Activated CD4-positive, CD25-positive, alpha-beta regulatory T cell (primary cell): ENCODE measurements around the gene CHRNB1.

Experiments used
- DNase-seq, 4 experiments: peaks; one replicate each; lab custom pipeline; 2025; lab: John Stamatoyannopoulos, UW

Gene CHRNB1

DNA sequence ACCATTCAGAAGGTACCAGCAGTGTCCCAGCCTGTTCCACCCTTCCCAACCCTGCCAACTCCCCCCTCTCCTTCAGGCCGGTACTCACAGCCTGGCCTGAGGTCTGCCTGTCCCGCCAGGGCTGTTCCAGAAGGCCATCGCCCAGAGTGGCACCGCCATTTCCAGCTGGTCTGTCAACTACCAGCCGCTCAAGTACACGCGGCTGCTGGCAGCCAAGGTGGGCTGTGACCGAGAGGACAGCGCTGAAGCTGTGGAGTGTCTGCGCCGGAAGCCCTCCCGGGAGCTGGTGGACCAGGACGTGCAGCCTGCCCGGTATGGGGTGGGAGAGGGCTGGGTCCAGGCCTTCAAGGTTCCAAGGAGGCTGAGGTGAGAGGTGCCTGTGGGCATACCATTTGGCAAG is 30.0 kb upstream of the CHRNB1 start:
- DNase-seq, result no peak

DNA sequence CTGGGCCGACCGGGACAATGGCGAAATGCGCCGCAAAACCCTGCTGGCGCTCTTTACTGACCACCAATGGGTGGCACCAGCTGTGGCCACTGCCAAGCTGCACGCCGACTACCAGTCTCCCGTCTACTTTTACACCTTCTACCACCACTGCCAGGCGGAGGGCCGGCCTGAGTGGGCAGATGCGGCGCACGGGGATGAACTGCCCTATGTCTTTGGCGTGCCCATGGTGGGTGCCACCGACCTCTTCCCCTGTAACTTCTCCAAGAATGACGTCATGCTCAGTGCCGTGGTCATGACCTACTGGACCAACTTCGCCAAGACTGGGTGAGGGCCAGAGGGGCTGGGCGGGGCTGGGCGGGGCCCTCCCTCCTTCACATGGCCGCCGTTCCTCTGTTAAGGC is 29.1 kb upstream of the CHRNB1 start:
- DNase-seq, result no peak

DNA sequence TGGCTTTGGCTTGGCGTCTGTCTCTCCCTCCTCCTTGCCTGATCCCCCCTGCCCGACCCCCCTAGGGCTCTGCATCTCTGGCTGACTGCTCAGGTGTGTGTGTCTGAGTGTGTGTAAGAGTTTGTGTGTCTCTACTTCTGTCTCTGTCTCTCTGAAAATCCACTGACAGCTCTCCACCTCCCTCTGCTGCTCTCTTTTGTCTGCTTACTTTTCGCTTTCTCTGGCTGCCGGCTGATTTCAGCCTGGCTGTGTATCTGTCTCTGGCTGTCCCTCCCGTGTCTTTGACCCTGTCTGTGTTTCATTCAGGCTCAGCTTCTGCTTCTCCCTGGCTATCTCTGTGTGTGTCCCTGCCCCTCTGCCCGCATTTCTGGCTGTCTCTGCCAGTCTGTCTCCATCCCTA is 28.5 kb upstream of the CHRNB1 start:
- DNase-seq, result no peak

DNA sequence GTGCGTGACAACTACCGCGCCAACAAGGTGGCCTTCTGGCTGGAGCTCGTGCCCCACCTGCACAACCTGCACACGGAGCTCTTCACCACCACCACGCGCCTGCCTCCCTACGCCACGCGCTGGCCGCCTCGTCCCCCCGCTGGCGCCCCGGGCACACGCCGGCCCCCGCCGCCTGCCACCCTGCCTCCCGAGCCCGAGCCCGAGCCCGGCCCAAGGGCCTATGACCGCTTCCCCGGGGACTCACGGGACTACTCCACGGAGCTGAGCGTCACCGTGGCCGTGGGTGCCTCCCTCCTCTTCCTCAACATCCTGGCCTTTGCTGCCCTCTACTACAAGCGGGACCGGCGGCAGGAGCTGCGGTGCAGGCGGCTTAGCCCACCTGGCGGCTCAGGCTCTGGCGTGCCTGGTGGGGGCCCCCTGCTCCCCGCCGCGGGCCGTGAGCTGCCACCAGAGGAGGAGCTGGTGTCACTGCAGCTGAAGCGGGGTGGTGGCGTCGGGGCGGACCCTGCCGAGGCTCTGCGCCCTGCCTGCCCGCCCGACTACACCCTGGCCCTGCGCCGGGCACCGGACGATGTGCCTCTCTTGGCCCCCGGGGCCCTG is 27.7 kb upstream of the CHRNB1 start:
- no peak for DNase-seq

DNA sequence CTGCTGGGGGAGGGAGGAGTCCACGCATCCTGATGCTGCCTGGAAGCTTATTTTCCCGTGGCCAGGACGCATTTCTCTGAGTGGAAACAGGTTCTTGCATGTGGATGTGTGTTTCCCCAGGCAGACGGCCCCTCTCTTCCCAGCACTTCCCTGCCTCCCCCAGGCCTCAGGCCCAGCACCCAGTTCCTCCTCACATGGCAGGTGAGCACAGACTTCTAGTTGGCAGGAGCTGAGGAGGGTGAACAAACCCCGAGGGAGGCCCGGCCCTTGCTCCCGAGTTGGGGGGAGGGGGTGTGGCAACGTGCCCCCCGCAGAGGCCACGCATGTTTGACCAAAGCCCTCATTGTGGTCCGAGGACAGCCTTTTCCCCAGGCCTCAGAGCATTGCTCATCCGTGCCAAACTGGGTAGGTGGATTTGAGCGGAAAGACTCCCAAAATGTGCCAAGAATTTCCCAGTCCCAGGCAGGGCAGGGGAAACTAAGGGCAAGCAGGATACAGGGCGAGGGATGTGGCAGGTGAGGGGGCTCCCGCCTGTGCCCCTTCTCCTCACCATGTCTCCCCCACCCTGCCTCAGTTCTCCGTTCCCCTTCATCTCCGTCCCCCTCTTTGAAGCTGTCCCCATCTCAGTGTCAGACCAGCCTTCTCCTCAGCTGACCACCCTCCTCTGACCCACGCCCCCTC is 26.2 kb upstream of the CHRNB1 start:
- no peak for DNase-seq

DNA sequence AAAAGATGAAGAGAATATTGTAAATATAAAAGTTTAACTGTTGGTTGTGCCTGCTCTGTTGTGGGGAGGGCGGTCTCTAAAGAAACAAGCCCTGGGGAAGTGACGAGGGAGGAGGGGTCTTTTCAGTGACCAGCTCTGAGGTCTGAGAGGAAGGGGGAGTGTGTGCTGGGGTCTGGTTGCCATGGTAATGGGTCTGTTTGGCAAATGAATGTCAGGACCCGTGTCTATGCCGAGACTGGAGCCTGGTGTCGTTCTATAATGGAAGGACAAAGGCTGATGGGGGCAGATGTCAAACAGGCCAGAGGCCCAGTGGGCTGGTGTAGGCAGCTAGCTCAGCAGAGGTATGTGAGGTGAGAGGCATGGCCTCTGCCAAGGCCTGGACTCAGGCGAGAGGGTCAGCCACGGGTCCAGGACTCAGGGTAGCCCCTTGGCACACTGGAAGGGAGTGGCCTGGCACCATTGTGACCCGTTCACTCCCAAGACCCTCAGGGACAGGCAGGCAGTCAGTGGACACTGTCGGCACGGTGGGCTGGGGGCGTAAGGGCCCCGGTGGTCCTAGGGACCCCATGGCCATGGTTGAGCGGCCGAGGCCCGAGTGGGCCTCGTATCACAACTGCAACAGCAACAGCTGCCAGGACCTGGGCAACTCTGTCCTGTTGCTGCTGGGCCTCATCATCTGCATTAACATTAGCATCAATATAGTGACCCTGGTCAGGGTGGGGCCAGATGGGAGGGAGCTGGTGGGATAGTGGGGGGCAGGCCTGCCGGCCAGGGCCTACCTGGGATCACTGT is 24.8 kb upstream of the CHRNB1 start, which contains the start of gene SPEM1:
Gene SPEM1, plus strand, starts transcription at position 506 of the 792 bp plus-strand sequence. Its CDS starts 61 bp downstream, at position 567.
- no peak for DNase-seq

DNA sequence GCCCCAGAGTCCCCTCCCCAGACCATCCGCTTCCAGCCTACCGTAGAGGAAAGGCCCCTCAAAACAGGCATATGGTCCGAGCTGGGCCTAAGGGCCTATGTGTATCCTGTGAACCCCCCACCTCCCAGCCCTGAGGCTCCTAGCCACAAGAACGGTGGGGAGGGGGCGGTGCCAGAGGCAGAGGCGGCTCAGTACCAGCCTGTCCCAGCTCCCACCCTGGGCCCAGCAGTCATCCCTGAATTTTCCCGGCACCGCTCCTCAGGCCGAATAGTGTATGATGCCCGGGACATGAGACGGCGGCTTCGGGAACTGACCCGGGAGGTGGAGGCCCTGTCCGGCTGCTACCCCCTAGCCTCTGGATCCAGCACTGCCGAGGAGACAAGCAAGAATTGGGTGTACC is 23.7 kb upstream of the CHRNB1 start:
- DNase-seq, result no peak

DNA sequence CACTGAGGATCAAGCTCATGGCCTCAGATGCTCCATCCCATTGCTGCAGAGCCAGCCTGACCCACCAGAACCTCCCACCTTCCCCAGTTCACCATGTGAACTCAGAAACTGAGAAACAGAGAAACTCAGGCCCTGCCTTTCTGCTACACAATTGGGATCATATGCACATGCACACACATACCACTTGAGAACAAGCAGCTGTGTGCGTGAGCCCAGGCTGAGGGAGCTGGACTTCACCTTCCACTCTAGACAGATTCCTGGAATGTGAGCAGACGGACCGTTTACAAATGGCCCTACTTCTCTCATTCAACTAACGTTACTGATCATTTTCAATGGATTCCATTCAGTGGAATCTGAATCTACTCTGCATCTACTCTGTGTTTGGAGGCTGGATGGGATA is 21.2 kb upstream of the CHRNB1 start:
- DNase-seq, result no peak

DNA sequence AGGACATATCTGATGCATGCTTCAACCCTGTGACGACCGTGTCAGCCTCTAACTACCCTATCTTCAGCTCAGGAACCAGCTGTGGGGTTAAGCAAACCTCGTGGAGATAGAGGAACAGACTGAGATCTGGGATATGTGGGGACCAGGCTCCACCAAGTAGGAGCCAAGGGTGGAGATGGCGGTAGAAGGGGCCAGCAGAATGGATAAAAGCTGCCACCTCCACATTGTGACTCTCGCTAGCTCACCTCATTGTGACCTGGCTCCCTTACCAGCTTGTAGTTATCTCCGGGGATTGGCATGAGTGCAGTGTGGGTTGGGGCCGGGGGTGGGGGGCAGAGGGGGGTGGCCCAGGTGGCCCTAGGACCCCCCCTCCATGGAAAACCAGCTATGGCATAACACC is 19.5 kb upstream of the CHRNB1 start, which contains the start of gene SPEM2:
Gene SPEM2, plus strand, starts transcription at position 301 of the 400 bp plus-strand sequence. Its CDS starts 73 bp downstream, at position 374.
- no peak for DNase-seq

DNA sequence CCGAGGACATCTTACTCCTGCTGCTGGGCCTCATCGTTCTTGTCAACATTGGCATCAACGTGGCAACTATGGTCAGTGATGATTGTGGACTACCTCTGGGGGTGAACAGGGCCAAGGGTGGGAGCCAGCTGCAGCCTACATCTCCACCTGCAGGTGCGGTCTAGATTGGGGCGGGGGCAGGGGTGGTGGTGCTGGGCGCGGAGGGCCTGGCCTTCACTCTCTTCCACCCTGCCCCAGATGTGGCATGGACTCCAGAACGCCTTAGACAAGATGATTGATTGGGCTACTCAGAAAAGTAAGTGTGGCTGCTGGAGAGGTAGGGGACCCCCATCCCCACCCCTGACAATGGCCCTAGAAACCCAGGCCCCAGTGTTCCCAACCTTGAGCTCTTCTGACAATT is 19.1 kb upstream of the CHRNB1 start:
- no peak for DNase-seq

DNA sequence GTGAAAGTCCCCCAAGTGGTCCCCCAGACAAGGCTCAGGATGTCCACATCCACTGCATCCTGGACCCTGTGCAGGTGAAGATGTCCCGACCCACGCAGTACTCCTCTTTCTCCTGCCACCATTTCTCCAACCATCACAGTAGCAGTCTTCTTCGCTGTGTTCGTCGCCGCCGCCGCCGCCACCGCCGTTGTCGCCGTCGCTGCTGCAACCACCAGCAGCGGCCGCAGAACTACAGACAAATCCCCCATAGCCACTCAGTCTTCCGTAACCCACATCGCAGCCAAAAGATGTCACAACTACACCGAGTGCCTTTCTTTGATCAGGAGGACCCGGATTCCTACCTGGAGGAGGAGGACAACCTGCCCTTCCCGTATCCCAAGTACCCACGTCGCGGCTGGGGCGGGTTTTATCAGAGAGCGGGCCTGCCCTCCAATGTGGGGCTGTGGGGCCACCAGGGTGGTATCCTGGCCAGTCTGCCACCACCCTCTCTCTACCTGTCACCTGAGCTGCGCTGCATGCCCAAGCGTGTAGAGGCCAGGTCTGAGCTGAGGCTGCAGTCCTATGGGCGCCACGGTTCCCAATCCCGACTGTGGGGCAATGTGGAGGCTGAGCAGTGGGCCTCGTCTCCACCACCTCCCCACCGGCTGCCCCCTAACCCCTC is 18.5 kb upstream of the CHRNB1 start:
- no peak for DNase-seq

DNA sequence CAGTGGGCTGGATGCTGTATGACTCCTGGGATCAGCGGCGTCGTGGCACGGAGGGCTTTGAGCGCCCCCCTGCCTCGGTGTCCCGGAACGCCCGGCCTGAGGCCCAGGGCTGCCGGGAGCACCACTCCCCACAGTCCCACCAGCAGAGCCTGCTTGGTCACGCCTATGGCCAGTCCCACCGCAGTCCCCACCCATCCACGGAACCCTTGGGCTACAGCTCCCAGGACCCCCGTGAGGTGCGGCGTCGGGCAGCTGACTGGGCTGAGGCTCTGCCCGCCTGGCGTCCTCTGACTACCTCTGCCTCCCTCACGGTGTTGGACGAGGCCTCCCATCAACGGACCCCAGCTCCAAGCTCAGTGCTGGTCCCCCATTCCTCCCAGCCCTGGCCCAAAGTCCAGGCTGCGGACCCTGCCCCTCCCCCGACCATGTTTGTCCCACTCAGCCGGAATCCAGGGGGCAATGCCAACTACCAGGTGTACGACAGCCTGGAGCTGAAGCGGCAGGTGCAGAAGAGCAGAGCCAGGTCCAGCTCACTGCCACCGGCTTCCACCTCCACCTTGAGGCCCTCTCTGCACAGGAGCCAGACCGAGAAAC is 17.9 kb upstream of the CHRNB1 start:
- DNase-seq, result no peak

DNA sequence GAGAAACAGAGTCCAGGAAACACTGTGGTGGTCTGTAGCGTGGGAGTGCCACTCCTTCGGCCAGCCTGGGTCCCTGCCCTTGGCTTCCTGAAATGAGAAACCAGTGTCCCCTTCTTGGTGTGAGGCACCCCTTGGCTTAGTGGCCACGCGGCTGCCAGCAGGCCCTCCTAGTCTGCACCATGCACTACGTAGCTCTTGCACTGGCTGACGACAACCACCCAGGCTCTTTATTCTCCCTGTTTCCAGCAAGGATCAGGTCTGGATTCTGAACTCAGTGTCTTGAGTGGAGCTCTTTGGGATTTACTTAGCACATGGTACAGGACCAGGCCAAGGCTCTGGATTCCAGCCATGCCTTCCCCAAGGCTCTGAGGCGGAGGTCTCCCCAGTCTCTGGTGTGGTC is 17.3 kb upstream of the CHRNB1 start:
- DNase-seq, result no peak

DNA sequence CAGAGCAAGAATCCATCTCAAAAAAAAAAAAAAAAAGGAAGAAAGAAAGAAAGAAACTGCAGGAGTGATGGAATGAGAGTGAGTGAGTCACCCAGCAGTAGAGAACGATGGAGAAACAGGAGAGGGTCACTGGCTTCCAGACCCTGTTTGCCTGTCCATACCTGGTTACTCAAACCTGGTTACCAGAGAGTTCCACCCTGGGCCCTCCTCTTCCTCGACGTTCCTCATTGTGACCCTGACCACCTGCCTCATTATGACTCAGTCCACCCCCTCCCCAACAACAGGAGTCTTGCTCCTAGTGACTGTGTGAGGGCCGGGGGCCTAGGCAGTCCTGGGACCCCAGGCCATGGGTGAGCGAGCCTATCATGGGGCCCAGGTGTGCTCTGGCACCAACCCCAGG is 16.3 kb upstream of the CHRNB1 start, which contains the start of gene SPEM3:
Gene SPEM3, plus strand, starts transcription at position 301 of the 400 bp plus-strand sequence. Its CDS starts 46 bp downstream, at position 347.
- no peak for DNase-seq

DNA sequence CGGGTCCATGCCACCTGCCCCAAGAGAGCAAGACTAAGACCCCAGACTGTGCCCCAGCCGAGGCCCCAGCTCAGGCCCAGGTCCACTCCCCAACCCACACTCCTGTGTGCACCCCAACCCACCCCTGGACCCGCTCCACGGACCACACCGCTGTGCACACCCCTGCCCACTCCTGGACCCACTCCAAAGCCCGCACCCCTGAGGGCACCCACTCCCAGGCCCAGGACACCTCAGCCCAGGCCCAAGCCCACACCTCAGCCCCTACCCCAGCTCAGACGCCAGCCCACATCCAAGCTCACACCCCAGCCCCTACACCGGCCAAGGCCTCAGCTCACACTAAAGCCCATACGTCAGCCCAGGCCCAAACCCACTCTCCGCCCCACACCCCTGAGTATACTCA is 15.1 kb upstream of the CHRNB1 start:
- no peak for DNase-seq

DNA sequence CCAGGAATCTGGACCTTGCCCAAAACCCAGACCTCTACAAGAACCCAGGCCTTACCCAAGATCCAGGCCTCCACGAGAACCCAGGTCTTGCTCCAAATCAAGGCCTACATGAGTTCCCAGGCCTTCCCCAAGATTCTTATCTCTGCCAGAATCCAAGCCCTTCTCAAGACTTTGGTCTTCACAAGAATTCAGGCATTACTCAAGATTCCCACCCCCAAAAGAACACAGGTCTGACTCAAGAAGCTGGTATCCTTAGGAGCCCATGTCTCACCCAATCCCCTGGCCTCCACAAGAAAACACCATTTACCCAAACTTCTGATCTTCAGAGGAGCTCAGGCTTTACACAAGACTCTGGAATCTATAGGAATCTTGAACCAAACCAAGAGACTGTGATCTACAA is 13.6 kb upstream of the CHRNB1 start:
- no peak for DNase-seq

DNA sequence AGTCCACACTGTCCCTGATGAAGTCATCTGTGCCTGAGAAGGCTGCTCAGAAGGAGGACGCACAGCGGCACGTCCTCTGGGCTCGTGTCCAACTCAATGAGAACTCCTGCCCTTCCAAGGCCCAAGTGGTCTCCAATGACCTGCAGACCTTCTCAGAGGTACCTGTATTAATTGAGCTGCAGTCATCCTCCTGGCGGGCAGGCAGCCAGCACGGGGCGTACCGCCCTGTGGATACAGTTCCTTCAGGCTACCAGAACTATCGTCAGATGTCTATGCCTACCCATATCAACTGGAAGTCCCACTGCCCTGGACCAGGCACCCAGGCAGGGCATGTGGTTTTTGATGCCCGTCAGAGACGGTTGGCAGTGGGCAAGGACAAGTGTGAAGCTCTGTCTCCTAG is 12.6 kb upstream of the CHRNB1 start:
- no peak for DNase-seq

DNA sequence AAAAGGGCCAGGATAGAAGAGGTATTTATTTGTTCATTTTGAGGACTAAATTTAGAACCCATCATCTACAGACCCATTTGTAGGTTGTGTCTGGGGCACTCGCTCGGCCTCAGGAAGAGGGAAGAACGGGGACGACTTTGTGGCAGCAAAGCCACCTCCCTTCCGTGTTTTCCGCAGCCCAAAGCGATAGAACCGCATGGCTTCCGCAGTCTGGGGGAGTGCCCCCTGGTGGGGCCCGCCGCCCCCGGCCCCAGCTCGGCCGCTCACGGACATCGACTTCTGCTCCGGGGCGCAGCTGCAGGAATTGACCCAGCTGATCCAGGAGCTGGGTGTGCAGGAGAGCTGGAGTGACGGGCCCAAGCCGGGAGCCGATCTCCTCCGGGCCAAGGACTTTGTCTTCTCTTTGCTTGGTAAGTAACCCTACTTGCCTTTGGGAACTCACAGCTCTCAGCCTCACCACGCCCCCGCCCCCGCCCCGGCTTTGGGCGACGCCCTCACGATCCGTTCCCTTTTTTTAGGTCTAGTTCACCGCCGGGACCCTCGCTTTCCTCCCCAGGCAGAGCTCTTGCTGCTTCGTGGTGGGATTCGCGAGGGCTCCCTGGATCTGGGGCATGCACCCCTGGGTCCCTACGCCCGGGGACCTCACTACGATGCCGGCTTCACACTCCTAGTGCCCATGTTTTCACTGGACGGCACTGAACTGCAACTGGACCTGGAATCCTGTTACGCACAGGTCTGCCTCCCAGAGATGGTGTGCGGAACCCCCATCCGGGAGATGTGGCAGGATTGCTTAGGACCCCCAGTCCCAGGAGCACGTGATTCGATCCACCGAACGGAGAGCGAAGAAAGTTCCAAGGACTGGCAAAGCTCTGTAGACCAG is 8.9 kb upstream of the CHRNB1 start:
- DNase-seq, result peak in 2 of 4 experiments; percentile 35 to 51

DNA sequence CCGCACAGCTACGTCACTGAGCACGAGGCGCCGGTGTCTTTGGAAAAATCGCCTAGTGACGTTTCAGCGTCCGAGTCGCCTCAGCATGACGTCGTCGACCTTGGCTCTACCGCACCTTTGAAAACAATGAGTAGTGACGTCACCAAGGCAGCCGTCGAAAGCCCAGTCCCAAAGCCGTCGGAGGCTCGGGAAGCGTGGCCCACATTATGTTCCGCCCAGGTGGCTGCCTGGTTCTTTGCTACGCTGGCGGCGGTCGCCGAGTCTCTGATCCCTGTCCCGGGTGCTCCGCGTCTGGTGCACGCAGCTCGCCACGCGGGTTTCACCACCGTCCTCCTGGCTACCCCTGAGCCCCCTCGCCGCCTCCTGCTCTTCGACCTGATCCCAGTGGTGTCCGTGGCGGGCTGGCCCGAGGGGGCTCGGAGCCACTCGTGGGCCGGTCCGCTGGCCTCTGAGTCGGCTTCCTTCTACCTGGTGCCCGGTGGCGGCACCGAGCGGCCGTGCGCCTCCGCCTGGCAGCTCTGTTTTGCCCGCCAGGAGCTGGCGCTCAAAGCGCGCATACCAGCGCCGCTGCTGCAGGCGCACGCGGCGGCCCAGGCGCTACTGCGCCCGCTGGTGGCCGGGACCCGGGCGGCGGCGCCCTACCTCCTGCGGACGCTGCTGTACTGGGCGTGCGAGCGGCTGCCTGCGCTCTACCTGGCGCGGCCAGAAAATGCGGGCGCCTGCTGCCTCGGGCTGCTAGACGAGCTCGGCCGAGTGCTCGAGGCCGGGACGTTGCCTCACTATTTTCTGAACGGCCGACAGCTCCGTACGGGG is 8.1 kb upstream of the CHRNB1 start:
- DNase-seq, result peak; percentile 48 to 76 (median 68)

DNA sequence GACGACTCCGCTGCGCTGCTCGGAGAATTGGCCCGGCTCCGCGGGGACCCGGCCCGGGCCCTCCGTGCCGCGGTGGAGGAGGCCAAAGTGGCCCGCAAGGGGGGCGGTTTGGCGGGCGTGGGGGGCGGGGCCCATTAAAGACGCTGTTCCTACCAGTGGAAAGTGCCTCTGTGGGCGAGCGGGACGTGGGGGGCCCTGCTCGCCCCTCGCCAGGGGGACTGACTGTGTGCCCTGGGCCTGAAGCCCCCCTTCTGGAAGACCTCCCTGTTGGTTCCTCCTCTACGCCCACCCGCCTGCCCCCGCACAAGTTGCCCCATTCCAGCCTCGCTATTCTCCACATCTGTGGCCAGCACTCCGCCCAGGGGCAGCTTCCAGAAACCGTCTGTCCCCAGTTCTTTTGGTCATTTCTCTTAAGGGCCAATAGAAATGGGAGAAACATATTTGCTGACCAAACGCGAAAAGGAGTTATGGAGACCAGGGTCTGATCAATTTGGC is 7.4 kb upstream of the CHRNB1 start:
- no peak for DNase-seq
